Mesodermal cell (in vitro differentiated cells): ENCODE measurements around the gene SMPDL3A. TPM values are rescaled to one million over a fixed set of nuclear protein-coding genes. Genes with fewer than 3 reads are reported as not detected.
"Not testable (repeated sequence)": the region's sequence is repeated elsewhere in the genome, so short reads cannot be mapped to it uniquely, and the experiment has no call there.

Experiments used
- H3K27ac ChIP-seq: 2 replicates; pipeline ENCODE4 v1.7.0; 2013; ENCODE audit warnings: mild to moderate bottlenecking, low read depth, low read length, moderate library complexity; ENCODE audit not compliant: severe bottlenecking
- H3K36me3 ChIP-seq: 2 replicates; pipeline ENCODE4 v1.7.1; 2013; ENCODE audit warnings: mild to moderate bottlenecking, low read length, moderate library complexity; ENCODE audit not compliant: control insufficient read depth, insufficient read depth
- H3K4me1 ChIP-seq: one replicate; pipeline ENCODE4 v1.7.1; 2013; ENCODE audit warnings: mild to moderate bottlenecking, low read length; ENCODE audit not compliant: insufficient read depth, control insufficient read depth, poor library complexity, severe bottlenecking
- H3K4me3 ChIP-seq: 2 replicates; pipeline ENCODE4 v1.7.0; 2013; ENCODE audit warnings: low read length, control low read depth, mild to moderate bottlenecking; ENCODE audit not compliant: insufficient read depth, poor library complexity, severe bottlenecking; ENCODE audit errors: extremely low read depth
- H3K9me3 ChIP-seq: 2 replicates; pipeline ENCODE4 v1.7.1; 2013; ENCODE audit warnings: mild to moderate bottlenecking, low read length, moderate library complexity; ENCODE audit not compliant: control insufficient read depth
- WGBS, 2 experiments: methylation state at CpG; one replicate each; pipeline ENCODE4 v1.1.5; 2013; ENCODE audit warnings: missing lambda C conversion rate in 2 of 2; ENCODE audit not compliant: insufficient coverage in 2 of 2; 5-methylcytosine and 5-hydroxymethylcytosine counted together
- polyA plus RNA-seq, 2 experiments: library from polyadenylated mRNA; stranded (reverse); fragments of 50-300 nt; gene quantifications; one replicate each; pipeline ENCODE4 v1.2.3, GENCODE V29; 2013

The SMPDL3A gene
- polyA plus RNA-seq (2013, experiment 1 of 2), result 6.8 TPM
- 7.0 TPM for polyA plus RNA-seq (2013, experiment 2 of 2)

GRCh38 chr6:122789182-122790027, at the start of gene SMPDL3A:
TSS of gene SMPDL3A (plus strand) at chr6:122789258. CDS start at chr6:122789347, 89 bp downstream.
- no peaks in the 10 kb centered on the region for H3K9me3 ChIP-seq
- H3K36me3 ChIP-seq, result no peaks in the 10 kb centered on the region
- 0% methylated on average over 55 to 67 of the region's 71 CpGs for WGBS, 2 experiments
- peak within 1 kb of the TSS; percentile 59 for H3K4me3 ChIP-seq
- peaks cover 14% of the 10 kb centered on the region for H3K4me1 ChIP-seq
- H3K27ac ChIP-seq, result peak within 1 kb of the TSS; percentile 95

GRCh38 chr6:122740091-122740490, 49.0 kb upstream of the SMPDL3A start:
- no CpG with 5 or more reads among the region's 2 CpGs for WGBS, 2 experiments
- no peak overlapping the region for H3K27ac ChIP-seq
- H3K4me3 ChIP-seq, result no peak overlapping the region
- H3K36me3 ChIP-seq, result no peaks in the 10 kb centered on the region
- H3K9me3 ChIP-seq, result no peaks in the 10 kb centered on the region
- no peaks in the 10 kb centered on the region for H3K4me1 ChIP-seq

GRCh38 chr6:122740936-122741335, 48.1 kb upstream of the SMPDL3A start:
- no peak overlapping the region for H3K4me3 ChIP-seq
- H3K9me3 ChIP-seq, result no peaks in the 10 kb centered on the region
- no peak overlapping the region for H3K27ac ChIP-seq
- no peaks in the 10 kb centered on the region for H3K36me3 ChIP-seq
- no peaks in the 10 kb centered on the region for H3K4me1 ChIP-seq
- no CpG with 5 or more reads among the region's 2 CpGs for WGBS, 2 experiments

GRCh38 chr6:122744247-122744646, 44.8 kb upstream of the SMPDL3A start:
- not testable (repeated sequence) for H3K27ac ChIP-seq, H3K4me1 ChIP-seq, H3K4me3 ChIP-seq, H3K9me3 ChIP-seq, H3K36me3 ChIP-seq
- 88 to 100% methylated on average over 1 to 2 of the region's 8 CpGs for WGBS, 2 experiments

- not testable (repeated sequence) for H3K4me3 ChIP-seq, H3K4me1 ChIP-seq, H3K27ac ChIP-seq, H3K9me3 ChIP-seq, H3K36me3 ChIP-seq
- 100% methylated on average over 1 to 3 of the region's 3 CpGs for WGBS, 2 experiments
Measured at GRCh38 chr6:122744856-122745255, 44.2 kb upstream of the SMPDL3A start.

- H3K4me3 ChIP-seq, result no peak overlapping the region
- no peak overlapping the region for H3K27ac ChIP-seq
- no peaks in the 10 kb centered on the region for H3K9me3 ChIP-seq
- WGBS, 2 experiments, result 92 to 97% methylated on average over 7 to 8 of the region's 9 CpGs
- H3K36me3 ChIP-seq, result no peaks in the 10 kb centered on the region
- H3K4me1 ChIP-seq, result no peaks in the 10 kb centered on the region
Measured at GRCh38 chr6:122746688-122747087, 42.4 kb upstream of the SMPDL3A start.

- Histone ChIP-seq H3K9me3 (no peaks in the 10 kb centered on the region), H3K27ac (no peak overlapping the region), H3K4me3 (no peak overlapping the region), H3K36me3 (no peaks in the 10 kb centered on the region), H3K4me1 (no peaks in the 10 kb centered on the region)
- 100% methylated on average over 2 to 7 of the region's 10 CpGs for WGBS, 2 experiments
Measured at GRCh38 chr6:122747573-122747972, 41.5 kb upstream of the SMPDL3A start.

- H3K9me3 ChIP-seq, H3K27ac ChIP-seq, H3K4me1 ChIP-seq, H3K4me3 ChIP-seq, H3K36me3 ChIP-seq: not testable (repeated sequence)
- 80% methylated on average over 2 of the region's 5 CpGs; no CpG with 5 or more reads in 1 of the 2 experiments for WGBS, 2 experiments
Measured at GRCh38 chr6:122748945-122749344, 40.1 kb upstream of the SMPDL3A start.

- Histone ChIP-seq H3K36me3 (no peaks in the 10 kb centered on the region), H3K27ac (no peak overlapping the region), H3K9me3 (no peaks in the 10 kb centered on the region), H3K4me3 (no peak overlapping the region), H3K4me1 (no peaks in the 10 kb centered on the region)
- WGBS, 2 experiments, result no CpG with 5 or more reads among the region's 4 CpGs
Measured at GRCh38 chr6:122749451-122750050, 39.5 kb upstream of the SMPDL3A start.

- no peak overlapping the region for H3K27ac ChIP-seq
- H3K4me1 ChIP-seq, result no peaks in the 10 kb centered on the region
- 76 to 79% methylated on average over 3 of the region's 3 CpGs for WGBS, 2 experiments
- H3K9me3 ChIP-seq, result no peaks in the 10 kb centered on the region
- no peaks in the 10 kb centered on the region for H3K36me3 ChIP-seq
- H3K4me3 ChIP-seq, result no peak overlapping the region
Measured at GRCh38 chr6:122751326-122751725, 37.7 kb upstream of the SMPDL3A start.

GRCh38 chr6:122752459-122752858, 36.6 kb upstream of the SMPDL3A start:
- 40% methylated on average over 1 of the region's 1 CpG; no CpG with 5 or more reads in 1 of the 2 experiments for WGBS, 2 experiments
- Histone ChIP-seq H3K9me3 (no peaks in the 10 kb centered on the region), H3K4me1 (no peaks in the 10 kb centered on the region), H3K27ac (no peak overlapping the region), H3K4me3 (no peak overlapping the region), H3K36me3 (no peaks in the 10 kb centered on the region)
